Parathyroid adenoma (tissue), 2 donors: ENCODE measurements around the gene APLNR.

ENCODE experiments used
- H2AFZ ChIP-seq: fragments of 300-600 bp; sonication (generic); one replicate; pipeline ENCODE4 v1.7.0; 2017; ENCODE audit warnings: antibody characterized with exemption, mild to moderate bottlenecking
- H3K27ac ChIP-seq: fragments of 300-600 bp; sonication (generic); one replicate; pipeline ENCODE4 v1.7.0; 2017
- H3K27me3 ChIP-seq: fragments of 300-600 bp; sonication (generic); one replicate; pipeline ENCODE4 v1.7.0; 2017; ENCODE audit warnings: low read length; ENCODE audit not compliant: control insufficient read depth, insufficient read depth
- H3K36me3 ChIP-seq: fragments of 300-600 bp; sonication (generic); one replicate; pipeline ENCODE4 v1.7.0; 2017; ENCODE audit warnings: low read length; ENCODE audit not compliant: control insufficient read depth, insufficient read depth
- H3K4me1 ChIP-seq: fragments of 300-600 bp; sonication (generic); one replicate; pipeline ENCODE4 v1.7.0; 2017; ENCODE audit warnings: control low read depth
- H3K4me2 ChIP-seq: fragments of 300-600 bp; sonication (generic); one replicate; pipeline ENCODE4 v1.7.0; 2017; ENCODE audit warnings: low read length
- H3K4me3 ChIP-seq: fragments of 300-600 bp; sonication (generic); one replicate; pipeline ENCODE4 v1.7.0; 2017; ENCODE audit warnings: low read depth, low read length
- H3K79me2 ChIP-seq: fragments of 300-600 bp; sonication (generic); one replicate; pipeline ENCODE4 v1.7.0; 2017; ENCODE audit warnings: control low read depth
- H3K9ac ChIP-seq: fragments of 300-600 bp; sonication (generic); one replicate; pipeline ENCODE4 v1.7.0; 2017; ENCODE audit warnings: mild to moderate bottlenecking
- H3K9me3 ChIP-seq: fragments of 300-600 bp; sonication (generic); one replicate; pipeline ENCODE4 v1.7.0; 2017; ENCODE audit warnings: low read length; ENCODE audit not compliant: control insufficient read depth
- CTCF ChIP-seq: fragments of 300-600 bp; sonication (generic); IDR thresholded peaks from one replicate; pipeline ENCODE4 v1.7.0; 2017; ENCODE audit warnings: antibody characterized with exemption, mild to moderate bottlenecking
- donor health status: primary hyperparathyroidism.

APLNR gene

GRCh38 chr11:57205041-57205641 is 31.9 kb downstream of the APLNR start:
- Histone ChIP-seq H2AFZ (peak overlapping the region; percentile 33), H3K4me1 (peaks cover 7% of the 10 kb centered on the region), H3K27ac (peak overlapping the region; percentile 49), H3K9ac (no peak overlapping the region), H3K27me3 (no peaks in the 10 kb centered on the region), H3K79me2 (no peaks in the 10 kb centered on the region), H3K4me3 (no peak overlapping the region), H3K9me3 (no peaks in the 10 kb centered on the region), H3K4me2 (no peak overlapping the region), H3K36me3 (no peaks in the 10 kb centered on the region)
- TF ChIP-seq CTCF, result peak; percentile 27

GRCh38 chr11:57203882-57204480 is 33.1 kb downstream of the APLNR start:
- Histone ChIP-seq H3K79me2 (no peaks in the 10 kb centered on the region), H3K9me3 (no peaks in the 10 kb centered on the region), H2AFZ (no peak overlapping the region), H3K36me3 (no peaks in the 10 kb centered on the region), H3K4me2 (no peak overlapping the region), H3K9ac (no peak overlapping the region), H3K27me3 (no peaks in the 10 kb centered on the region), H3K4me3 (no peak overlapping the region), H3K27ac (no peak overlapping the region), H3K4me1 (peaks cover 7% of the 10 kb centered on the region)
- no peak for TF ChIP-seq CTCF

GRCh38 chr11:57203359-57203758 is 33.7 kb downstream of the APLNR start:
- no peak for TF ChIP-seq CTCF

GRCh38 chr11:57202281-57202680 is 34.8 kb downstream of the APLNR start:
- Histone ChIP-seq H3K4me1 (peaks cover 7% of the 10 kb centered on the region), H3K27ac (no peak overlapping the region), H3K4me2 (no peak overlapping the region), H3K9me3 (no peaks in the 10 kb centered on the region), H3K36me3 (no peaks in the 10 kb centered on the region), H3K27me3 (no peaks in the 10 kb centered on the region), H3K9ac (no peak overlapping the region), H3K79me2 (no peaks in the 10 kb centered on the region), H2AFZ (no peak overlapping the region), H3K4me3 (no peak overlapping the region)
- no peak for TF ChIP-seq CTCF

More at GRCh38 chr11:57203359-57203758, 33.7 kb downstream of the APLNR start:
- Histone ChIP-seq H3K4me3 (no peak overlapping the region), H3K4me1 (peaks cover 7% of the 10 kb centered on the region), H2AFZ (no peak overlapping the region), H3K36me3 (no peaks in the 10 kb centered on the region), H3K27me3 (no peaks in the 10 kb centered on the region), H3K27ac (no peak overlapping the region), H3K4me2 (no peak overlapping the region), H3K79me2 (no peaks in the 10 kb centered on the region), H3K9me3 (no peaks in the 10 kb centered on the region), H3K9ac (no peak overlapping the region)

- Histone ChIP-seq H3K4me1 (peaks cover 7% of the 10 kb centered on the region), H3K9ac (no peak overlapping the region), H3K4me3 (no peak overlapping the region), H3K36me3 (no peaks in the 10 kb centered on the region), H3K27me3 (no peaks in the 10 kb centered on the region), H3K79me2 (no peaks in the 10 kb centered on the region), H3K27ac (peak overlapping the region; percentile 27), H3K9me3 (no peaks in the 10 kb centered on the region), H2AFZ (no peak overlapping the region), H3K4me2 (no peak overlapping the region)
- TF ChIP-seq CTCF, result no peak
These were observed 36.1 kb downstream of the APLNR start for GRCh38 chr11:57200917-57201316.
